Stimulated activated CD4-positive, alpha-beta T cell treated with anti-CD3 and anti-CD28 coated beads, Interleukin-15, amount 100 ng/mL, for 48 hours (primary cell): ENCODE results near the gene MOB3A.

Experiments
- DNase-seq, 2 donors: peaks; one replicate each; pipeline ENCODE4 v3.0.0-alpha.2; 2020; ENCODE audit warnings: low read depth in 2 of 2

MOB3A gene

GRCh38 chr19:2123682-2124387 is 27.7 kb upstream of the MOB3A start:
- no peak for DNase-seq

DNA sequence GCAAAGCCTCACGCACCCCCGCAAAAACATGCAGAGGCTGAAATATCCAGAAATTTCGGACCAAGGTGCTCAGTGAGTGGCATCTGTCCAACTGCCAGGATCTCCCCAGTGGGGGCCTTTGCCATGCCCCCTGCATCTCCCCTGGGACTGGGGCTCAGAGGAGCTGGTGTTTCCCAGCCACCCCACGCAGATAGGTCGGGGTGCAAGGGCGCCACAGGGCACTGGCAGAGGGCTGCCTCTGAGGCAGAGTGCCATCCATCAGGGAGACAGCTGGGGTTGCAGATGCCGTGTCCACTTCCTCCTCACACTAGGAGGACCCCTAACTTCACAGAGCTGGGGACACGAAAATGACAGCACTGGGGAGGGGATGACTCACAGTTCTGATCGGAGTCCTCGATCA is 26.9 kb upstream of the MOB3A start:
- DNase-seq: no peak

DNA sequence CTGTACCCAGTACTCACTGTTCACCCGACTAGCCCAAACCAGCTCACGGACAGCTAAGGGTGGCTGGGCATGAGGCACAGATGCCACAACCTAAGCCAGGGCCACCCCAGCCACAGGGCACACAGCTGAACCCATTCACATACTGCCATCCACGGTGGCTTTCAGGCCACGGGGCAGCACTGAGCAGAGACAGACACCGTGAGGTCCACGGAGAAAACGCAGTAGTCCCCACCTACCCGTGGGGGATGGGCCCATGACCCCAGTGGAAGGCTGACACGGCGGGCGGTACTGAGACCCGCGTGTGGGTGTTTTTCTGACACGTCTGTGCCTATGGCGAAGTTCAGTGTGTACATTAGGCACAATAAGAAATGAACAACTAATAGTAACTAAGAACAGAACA is 26.1 kb upstream of the MOB3A start:
- no peak for DNase-seq

DNA sequence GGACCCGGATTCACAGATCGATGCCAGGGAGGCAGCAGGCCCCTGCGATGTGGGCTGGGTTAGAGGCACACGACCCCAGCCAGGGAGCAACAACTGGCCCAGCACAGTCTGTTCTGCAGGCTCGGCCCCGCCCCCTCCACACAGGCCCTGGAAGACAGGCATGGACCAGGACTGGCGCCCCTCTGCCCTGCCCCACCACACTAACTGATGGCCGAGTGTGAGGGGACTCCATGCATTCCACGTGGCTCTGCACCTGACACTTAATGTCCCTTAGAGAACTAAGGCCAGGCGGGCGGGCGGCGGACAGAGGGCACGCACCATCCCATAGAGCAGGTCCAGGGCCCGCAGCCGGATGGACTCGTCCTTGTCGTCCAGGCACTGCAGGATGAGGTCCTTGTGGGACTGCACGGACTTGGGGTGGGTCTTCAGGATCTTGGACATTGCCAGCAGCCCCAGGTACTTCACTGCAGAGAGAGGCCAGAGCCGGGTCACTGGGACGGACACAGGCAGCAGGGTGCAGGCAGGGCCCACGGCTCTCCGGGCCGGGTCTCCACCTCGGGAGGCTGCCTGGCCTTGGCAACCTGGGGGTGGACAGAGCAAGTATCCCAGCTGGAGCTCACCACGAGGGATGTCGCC is 25.4 kb upstream of the MOB3A start:
- DNase-seq: no peak

DNA sequence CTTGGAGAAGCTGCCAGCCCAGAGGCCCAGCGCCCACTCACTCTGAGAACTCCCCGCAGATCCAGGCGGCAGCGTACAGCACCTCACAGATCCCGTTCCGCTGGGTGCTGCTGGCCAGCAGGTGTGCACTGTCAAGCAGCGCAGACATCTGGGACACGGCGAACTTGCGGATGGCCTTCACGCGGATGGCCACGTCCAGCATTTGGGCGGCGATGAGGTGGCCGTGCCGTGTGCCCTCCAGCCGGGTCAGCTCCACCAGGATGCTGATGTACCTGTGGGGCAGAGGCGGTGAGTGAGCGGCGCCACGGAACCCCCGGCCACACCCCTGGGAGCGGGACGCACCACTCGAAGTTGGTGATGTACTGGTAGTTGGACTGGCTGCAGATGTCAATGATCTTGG is 24.7 kb upstream of the MOB3A start:
- no peak for DNase-seq

DNA sequence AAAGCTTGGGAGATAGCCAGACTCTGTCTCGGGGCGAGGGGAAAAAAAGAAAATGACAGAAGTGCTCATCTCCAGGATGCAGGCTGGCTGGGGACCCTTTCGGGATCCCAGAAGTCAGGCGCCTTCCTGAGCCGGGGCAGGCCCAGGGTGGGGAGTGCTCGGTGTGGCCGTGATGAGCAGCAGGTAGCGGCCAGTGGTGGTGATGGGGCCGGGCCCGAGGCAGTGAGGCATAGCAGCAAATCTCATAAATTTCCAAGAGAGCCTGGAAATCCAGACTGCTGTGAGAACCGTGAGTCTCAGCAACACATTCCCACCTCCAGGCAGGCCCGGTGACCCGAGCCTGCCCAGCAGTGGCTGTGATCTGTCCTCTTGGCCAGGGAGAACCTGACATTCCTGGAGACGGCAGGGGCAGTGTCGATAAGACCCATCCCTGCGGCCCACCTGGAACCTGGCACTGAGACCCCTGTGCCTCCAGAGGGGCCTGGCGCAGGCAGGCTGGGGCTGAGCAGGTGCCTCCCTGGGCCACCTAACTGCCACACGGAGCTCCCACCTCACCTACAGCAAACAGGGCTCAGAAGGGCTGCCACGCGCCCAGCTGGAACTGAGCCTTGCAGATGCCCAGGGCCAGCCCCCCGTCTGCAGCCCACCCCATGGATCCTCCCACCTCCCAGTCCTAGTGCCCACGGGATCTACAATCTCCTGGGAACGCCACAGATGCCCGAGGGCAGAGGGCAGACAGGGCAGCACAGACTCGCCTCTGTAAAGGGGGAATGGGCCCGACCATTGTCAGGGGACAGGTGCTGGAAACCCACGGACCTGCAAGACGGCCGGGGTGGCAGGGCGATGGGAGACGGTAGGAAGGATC is 24.0 kb upstream of the MOB3A start:
- no peak for DNase-seq

DNA sequence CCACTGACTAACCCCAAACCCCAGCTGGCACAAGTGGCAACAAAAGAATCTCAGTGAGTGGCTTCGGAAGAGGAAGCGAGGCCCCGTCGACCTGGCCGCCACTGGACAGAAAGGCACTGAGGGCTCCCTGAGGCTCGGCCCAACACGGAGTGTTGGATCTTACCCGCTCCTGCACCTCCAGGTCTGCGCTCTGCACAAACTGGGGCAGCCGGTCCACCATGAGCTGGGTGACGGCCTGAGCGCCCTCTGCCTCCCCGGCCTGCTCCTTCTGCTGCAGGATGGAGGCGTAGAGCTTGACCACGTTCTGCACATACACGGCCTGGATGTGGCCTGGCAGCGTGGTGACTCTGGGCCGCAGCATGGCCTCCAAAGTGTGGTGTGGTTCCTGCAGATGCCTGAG is 22.3 kb upstream of the MOB3A start:
- no peak for DNase-seq

DNA sequence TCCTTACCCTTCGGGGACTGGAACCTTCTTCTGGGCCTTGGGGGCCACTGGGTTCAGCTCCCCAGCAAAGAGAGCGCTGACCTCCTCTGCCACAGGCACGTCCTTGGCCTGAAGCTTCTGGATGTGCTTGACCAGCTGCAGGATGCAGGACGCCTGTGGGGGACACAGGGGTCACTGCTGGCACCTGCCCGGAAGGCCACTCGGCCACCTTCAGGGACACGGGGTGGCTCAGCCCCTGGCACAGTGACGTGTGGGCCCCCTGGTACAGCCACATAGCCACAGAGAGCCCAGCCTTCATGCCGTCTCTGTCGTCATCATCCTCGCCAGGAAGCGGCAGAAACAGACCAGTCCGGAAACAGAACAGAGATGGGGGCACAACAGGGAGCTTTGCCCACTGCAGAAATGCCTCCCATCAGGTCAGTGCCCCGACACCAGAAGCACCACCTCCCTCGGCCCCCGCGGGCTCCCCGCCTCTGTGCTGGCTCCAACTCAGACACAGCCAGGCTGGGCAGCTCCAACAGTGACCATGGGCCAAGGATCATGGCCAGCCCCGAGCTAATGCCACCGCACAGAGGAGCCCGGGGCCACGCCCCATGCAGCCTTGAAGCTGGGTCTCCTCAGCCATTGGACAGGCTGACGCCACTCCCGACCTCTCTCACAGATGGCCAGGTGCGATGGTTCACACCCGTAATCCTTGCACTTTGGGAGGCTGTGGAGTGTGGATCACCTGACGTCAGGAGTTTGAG is 21.3 kb upstream of the MOB3A start:
- no peak for DNase-seq

DNA sequence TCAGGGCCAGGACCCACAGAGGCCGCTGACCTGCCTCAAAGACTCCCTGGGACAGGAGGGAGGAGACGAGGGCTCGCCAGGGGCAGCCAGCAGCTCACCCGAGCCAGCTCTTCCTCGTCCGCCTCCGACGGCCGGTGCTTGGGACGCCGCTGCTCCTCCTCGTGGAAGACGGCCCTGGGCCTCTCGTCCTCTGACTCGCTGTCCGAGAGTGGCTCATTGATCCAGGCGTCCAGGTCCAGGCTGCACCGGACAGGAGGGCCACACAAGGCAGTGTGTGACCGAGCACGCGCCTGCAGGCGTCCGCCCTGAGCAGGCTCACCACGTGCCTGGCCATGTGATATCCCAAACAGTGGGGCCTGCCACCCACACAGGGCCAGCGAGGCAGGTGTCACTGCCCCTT is 20.4 kb upstream of the MOB3A start:
- no peak for DNase-seq

- no peak for DNase-seq
These were observed 19.8 kb upstream of the MOB3A start for GRCh38 chr19:2115911-2116426.

DNA sequence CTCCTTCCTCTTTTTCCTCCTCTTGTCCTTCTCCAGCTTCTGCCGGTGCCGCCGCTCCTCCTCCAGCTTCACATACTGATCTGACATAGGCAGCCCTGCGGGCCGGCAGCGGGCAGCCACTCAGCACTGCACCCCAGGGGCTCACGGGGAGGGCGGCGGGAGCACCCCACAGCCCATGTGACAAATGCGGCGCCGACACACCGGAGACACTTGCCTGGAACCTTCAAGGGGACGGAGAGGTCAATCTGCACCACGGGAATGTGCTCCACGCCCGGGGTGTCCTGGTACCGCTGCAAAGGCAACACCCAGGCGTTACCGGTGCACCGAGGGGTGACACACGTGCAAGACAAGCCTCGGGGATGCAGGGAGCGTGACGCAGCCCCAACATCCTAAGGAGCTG is 19.2 kb upstream of the MOB3A start:
- no peak for DNase-seq

GRCh38 chr19:2114821-2115220 is 18.7 kb upstream of the MOB3A start:
- DNase-seq: no peak

DNA sequence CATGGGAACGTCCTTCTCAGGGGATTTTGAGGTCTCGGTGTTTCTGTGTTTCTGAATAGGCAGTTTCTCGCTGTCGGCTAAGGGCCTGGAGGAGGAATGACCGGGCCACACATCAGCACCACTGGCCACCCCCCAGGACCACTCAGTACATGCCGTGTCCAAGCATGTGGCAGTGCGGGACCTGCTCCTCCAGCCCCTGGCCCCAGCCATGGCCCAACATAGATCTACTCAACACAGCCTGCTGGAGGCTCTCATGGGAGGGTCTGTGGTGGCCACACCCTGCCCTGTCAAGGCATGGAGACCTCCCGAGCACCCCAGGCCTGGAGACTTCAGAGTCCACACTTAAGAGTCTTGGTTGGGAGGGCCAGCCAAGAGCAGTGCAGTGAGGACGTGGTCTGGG is 18.1 kb upstream of the MOB3A start:
- no peak for DNase-seq

GRCh38 chr19:2113439-2114211 is 17.5 kb upstream of the MOB3A start:
- no peak for DNase-seq

GRCh38 chr19:2112516-2113320 is 16.6 kb upstream of the MOB3A start:
- no peak for DNase-seq

GRCh38 chr19:2111886-2112285 is 15.8 kb upstream of the MOB3A start:
- DNase-seq: no peak

GRCh38 chr19:2111425-2111824 is 15.3 kb upstream of the MOB3A start:
- DNase-seq: no peak

- no peak for DNase-seq
These were observed 14.7 kb upstream of the MOB3A start for GRCh38 chr19:2110822-2111221.

GRCh38 chr19:2109046-2109864 is 13.1 kb upstream of the MOB3A start:
- no peak for DNase-seq
